ENCODE data around the gene NKIRAS2.

The NKIRAS2 gene

GRCh38 chr17:42053731-42054500, 34.0 kb downstream of the NKIRAS2 start:
- DNase-seq (ENCODE audit: low read depth in 2 of 3, low spot score in 1 of 3): no peak

DNA sequence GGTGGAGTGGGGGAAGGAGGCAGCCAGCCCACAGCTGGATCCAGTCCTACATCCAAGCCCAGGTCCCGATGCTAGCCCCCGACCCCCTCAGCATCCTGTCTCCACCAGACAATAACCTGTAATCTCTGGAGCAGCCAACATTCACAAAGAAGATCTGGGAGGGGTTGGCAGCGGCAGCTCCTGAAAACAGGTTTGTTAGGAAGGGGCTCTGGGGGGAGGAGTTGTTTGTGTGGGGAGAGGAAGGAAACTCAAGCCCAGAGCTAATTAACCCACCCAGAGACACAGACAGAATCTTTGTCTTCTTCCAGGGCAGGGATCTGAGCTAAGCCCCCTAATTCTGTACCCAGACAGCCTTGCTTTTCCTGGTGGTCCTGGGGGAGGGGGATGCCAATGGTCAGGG, 35.1 kb downstream of the NKIRAS2 start:
- DNase-seq (ENCODE audit: low read depth in 2 of 3, low spot score in 1 of 3): no peak

DNA sequence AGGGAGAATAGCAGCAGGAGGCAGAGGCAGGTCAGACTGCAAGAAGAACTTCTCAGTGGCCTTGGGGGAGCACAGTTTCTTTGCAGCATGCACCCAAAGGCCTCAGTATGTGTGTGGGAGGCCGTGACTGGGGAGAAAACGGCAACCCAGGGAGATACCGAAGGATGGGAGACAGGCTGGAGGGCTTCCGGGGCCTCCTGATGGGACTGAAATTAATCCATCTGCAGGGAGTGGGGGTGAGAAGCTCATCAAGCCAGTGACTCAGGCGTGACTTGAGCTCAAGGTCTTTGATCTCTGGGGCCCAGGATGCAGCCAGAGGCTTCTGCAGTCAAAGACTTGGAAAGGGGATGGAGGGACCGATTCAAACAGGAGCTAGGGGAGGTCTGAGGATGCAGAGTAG, 35.6 kb downstream of the NKIRAS2 start:
- DNase-seq (ENCODE audit: low read depth in 2 of 3, low spot score in 1 of 3): no peak

- DNase-seq (ENCODE audit: low read depth in 2 of 3, low spot score in 1 of 3): no peak
These were observed 36.7 kb downstream of the NKIRAS2 start for GRCh38 chr17:42056635-42057034.

DNA sequence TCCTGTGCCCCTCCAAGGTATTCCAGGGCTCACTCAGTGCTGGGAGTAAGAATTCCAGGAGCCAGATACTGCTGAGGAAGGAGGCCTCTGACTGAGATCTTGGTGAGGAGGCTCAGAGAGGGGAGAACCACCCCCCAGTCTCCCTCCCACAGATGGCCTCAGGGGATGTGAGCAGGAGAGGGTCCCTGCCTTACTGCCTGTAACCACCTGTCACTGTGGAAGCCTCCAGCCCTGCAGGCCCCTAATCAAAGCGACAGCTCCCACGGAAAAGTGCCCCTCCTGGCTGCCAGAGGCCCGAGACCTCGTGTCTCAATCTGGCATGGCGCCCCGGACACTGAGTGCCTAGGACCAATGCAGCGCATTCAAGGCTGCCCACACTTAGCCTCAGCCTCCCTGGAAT, 38.2 kb downstream of the NKIRAS2 start:
- no peak for DNase-seq (ENCODE audit: low read depth in 2 of 3, low spot score in 1 of 3)

GRCh38 chr17:42059815-42060214, 39.9 kb downstream of the NKIRAS2 start:
- DNase-seq (ENCODE audit: low read depth in 2 of 3, low spot score in 1 of 3): no peak

DNA sequence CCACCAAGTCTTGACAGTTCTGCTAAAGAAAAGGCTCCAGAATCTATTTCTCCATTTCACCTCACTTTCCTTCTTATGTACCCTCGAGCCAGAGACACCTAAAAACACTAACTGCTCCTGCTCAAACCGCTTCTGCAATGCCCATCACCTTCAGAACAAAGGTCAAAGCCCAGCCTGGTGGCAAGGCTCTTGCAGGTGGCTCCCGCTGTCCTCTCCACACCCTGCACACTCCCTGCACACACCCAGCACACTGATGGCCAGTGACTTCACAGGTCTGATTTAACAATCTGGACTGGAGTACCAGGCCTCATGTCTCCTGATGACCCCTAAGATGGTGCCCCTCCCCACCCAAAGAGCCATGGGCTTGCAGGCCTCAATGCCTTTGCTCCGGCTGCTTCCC, 40.3 kb downstream of the NKIRAS2 start:
- no peak for DNase-seq (ENCODE audit: low read depth in 2 of 3, low spot score in 1 of 3)

DNA sequence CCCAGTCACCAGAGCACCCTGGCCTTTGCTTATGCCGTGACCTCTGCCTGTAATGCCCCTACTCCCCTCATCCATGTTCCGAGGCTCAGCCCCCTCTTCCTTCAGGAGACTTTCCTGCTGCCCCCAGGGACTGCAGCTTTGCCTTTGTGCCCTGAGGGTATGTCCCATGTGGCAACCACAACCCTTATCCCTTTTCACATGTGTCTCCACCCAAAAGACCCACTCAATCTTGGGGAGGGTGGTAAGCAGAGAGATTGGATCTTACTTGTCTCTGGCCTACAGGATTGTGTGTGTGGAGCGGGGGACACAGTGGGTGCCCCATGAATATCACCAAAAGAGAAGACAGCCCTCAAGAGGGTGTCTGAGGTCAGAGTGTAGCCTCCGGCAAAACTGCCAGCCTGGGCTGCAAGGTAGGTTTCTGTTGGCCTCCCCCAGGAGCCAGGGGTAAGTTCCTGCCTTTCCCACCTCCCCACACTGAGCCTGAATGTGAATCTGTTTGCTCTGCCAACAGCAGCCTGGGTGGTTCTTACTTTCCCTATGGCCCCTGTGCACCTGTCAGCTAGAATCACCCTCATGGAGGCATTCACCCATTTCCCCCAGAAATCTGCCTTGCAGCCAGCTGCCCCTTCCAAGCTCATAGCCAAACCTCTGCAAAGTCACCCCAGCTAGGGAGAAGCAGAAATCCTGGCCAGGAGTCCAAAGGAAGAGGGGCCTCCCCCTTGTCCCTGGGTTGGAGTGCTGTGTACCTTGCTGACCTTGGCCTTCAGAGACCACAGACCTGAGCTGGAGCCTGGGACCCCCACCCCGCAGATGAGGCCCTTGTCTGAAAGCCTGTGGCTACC, 42.0 kb downstream of the NKIRAS2 start:
- no peak for DNase-seq (ENCODE audit: low read depth in 2 of 3, low spot score in 1 of 3)

DNA sequence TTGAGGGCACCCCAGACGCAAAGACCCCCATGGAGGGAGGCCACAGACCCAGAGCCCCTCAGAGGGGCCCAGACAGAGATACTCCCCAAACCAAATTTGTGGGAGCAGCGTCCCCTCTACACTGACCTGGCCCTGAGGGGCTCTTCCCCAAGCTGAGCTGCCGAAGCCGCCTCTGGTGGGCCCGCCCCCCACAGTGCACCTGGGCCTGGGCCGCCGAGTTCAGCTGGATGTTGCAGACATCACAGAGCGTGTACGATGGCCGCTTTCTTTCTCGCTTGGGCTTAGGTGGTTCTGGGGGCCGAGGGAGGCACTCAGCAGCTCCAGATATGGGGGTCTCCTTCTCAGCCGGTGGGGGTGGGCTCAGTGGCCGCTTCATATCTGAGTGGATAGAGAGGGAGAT, 42.8 kb downstream of the NKIRAS2 start:
- no peak for DNase-seq (ENCODE audit: low read depth in 2 of 3, low spot score in 1 of 3)

GRCh38 chr17:42065201-42065600, 45.3 kb downstream of the NKIRAS2 start:
- DNase-seq (ENCODE audit: low read depth in 2 of 3, low spot score in 1 of 3): no peak

DNA sequence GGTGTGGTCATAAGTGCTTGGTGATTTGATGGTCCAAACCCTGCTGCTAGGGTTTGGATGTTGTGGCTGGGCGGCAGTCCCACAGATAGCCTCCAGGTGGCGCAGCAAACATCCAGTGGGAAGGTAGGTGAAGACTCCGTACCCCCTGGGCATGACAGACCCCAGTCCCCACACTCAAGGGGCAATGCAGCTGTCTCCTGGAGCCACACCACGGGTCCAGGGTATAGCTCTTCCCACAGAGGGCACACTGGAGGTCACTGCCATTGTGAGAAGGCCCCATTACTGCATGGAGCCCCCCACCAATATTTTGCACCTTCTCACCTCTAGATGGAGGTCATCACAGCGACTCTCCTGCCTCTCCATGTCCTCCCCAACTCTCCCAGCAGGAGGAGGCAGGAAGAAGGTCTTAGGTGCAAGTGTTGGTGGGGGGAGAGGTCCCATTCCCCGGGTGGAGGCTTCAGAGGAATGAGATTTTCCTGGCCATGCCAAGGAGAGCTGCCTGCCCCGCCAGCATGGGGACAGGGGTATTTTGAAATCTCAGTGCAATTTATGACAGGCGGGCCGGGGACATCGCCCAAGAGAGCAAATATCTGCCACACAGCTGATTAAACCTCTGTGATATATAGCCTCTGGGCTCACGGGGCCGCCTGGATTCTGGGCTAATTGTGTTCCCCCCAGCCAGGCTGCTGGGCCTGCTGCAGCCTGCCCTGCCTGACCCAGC, 47.6 kb downstream of the NKIRAS2 start:
- peak; percentile 43 to 77 (median 68) for DNase-seq (ENCODE audit: low read depth in 2 of 3, low spot score in 1 of 3)

GRCh38 chr17:42068979-42069378, 49.1 kb downstream of the NKIRAS2 start:
- no peak for DNase-seq (ENCODE audit: low read depth in 2 of 3, low spot score in 1 of 3)

DNA sequence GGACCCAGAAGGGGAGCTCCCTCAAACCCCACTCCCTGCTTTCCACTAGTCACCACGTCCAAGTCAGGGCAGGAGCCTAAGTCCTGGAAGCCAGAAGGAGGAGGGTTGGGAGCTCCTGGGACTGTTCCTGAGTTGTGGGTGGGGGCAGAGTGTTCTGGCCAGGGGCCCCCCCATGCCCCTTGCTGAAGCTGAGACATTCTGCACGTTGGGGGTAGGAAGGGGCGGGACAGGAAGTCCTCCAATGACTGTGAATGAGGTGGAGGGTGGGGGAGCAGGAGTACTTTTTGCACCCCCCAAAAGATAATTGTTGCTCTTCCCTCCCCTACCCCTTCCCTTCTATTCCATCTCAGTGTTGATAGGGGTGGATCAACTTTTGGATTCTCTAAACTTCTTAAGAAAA, 51.9 kb downstream of the NKIRAS2 start:
- DNase-seq (ENCODE audit: low read depth in 2 of 3, low spot score in 1 of 3): no peak

- no peak for DNase-seq (ENCODE audit: low read depth in 2 of 3, low spot score in 1 of 3)
These were observed 52.7 kb downstream of the NKIRAS2 start for GRCh38 chr17:42072323-42073187.
